Measurements from ENCODE around the gene MGAT4A. TPM values are rescaled to one million over a fixed set of nuclear protein-coding genes. Genes with fewer than 3 reads are reported as not detected.

The MGAT4A gene
- total RNA-seq, 1 donor from 2014 or later, result 12.2 TPM

GRCh38 chr2:98615481-98615880 lies 115.5 kb downstream of the MGAT4A start:
- H3K4me3 Mint-ChIP-seq, result peak overlapping the region; percentile 7
- peaks cover 10% of the 10 kb centered on the region for H3K4me1 Mint-ChIP-seq
- DNase-seq (ENCODE audit: low read depth, low spot score), result no peak
- peaks cover 22% of the 10 kb centered on the region for H3K36me3 Mint-ChIP-seq (ENCODE audit: low read depth)
- H3K27ac Mint-ChIP-seq (ENCODE audit: unreplicated experiment), result no peak overlapping the region
- peak; percentile 29 for TF ChIP-seq CTCF (conservative IDR thresholded peaks at IDR 0.05)
- H3K27me3 Mint-ChIP-seq (ENCODE audit: low read depth), result no peaks in the 10 kb centered on the region
- no peaks in the 10 kb centered on the region for H3K9me3 Mint-ChIP-seq

- TF ChIP-seq CTCF (conservative IDR thresholded peaks at IDR 0.05), result no peak
- DNase-seq (ENCODE audit: low read depth, low spot score), result no peak
- no peak overlapping the region for H3K4me3 Mint-ChIP-seq
- peaks cover 22% of the 10 kb centered on the region for H3K36me3 Mint-ChIP-seq (ENCODE audit: low read depth)
- no peaks in the 10 kb centered on the region for H3K9me3 Mint-ChIP-seq
- peaks cover 23% of the 10 kb centered on the region for H3K4me1 Mint-ChIP-seq
- no peak overlapping the region for H3K27ac Mint-ChIP-seq (ENCODE audit: unreplicated experiment)
- H3K27me3 Mint-ChIP-seq (ENCODE audit: low read depth), result no peaks in the 10 kb centered on the region
Measured at GRCh38 chr2:98614024-98614739, 116.8 kb downstream of the MGAT4A start.

GRCh38 chr2:98608962-98609604 lies 121.8 kb downstream of the MGAT4A start:
- Mint-ChIP-seq H3K36me3 (ENCODE audit: low read depth) (peaks cover 10% of the 10 kb centered on the region), H3K4me3 (peak overlapping the region; percentile 88), H3K27me3 (ENCODE audit: low read depth) (no peaks in the 10 kb centered on the region), H3K9me3 (no peaks in the 10 kb centered on the region), H3K4me1 (peaks cover 38% of the 10 kb centered on the region), H3K27ac (ENCODE audit: unreplicated experiment) (peak overlapping the region; percentile 73)
- TF ChIP-seq CTCF (conservative IDR thresholded peaks at IDR 0.05), result no peak
- no peak for DNase-seq (ENCODE audit: low read depth, low spot score)

- TF ChIP-seq CTCF (conservative IDR thresholded peaks at IDR 0.05), result no peak
- H3K9me3 Mint-ChIP-seq, result no peaks in the 10 kb centered on the region
Measured at GRCh38 chr2:98608116-98608961, 122.6 kb downstream of the MGAT4A start, which contains the start of the genes COA5 and UNC50. TSS of gene COA5 (minus strand) at chr2:98608512. CDS start at chr2:98608405, 107 bp downstream. TSS of gene UNC50 (plus strand) at chr2:98608589. CDS start at chr2:98609760, 1,171 bp downstream.

GRCh38 chr2:98607741-98608115 lies 123.2 kb downstream of the MGAT4A start:
- Mint-ChIP-seq H3K4me3 (peak overlapping the region; percentile 88), H3K4me1 (peaks cover 38% of the 10 kb centered on the region), H3K27me3 (ENCODE audit: low read depth) (no peaks in the 10 kb centered on the region), H3K36me3 (ENCODE audit: low read depth) (no peaks in the 10 kb centered on the region), H3K27ac (ENCODE audit: unreplicated experiment) (peak overlapping the region; percentile 86), H3K9me3 (no peaks in the 10 kb centered on the region)
- no peak for DNase-seq (ENCODE audit: low read depth, low spot score)
- TF ChIP-seq CTCF (conservative IDR thresholded peaks at IDR 0.05), result no peak

More at GRCh38 chr2:98608116-98608961, 122.6 kb downstream of the MGAT4A start, which contains the start of the genes COA5 and UNC50:
- peak within 1 kb of the TSS; percentile 88 for H3K4me3 Mint-ChIP-seq
- no peaks in the 10 kb centered on the region for H3K27me3 Mint-ChIP-seq (ENCODE audit: low read depth)
- H3K4me1 Mint-ChIP-seq, result peaks cover 38% of the 10 kb centered on the region
- H3K36me3 Mint-ChIP-seq (ENCODE audit: low read depth), result peaks cover 3% of the 10 kb centered on the region
- DNase-seq (ENCODE audit: low read depth, low spot score), result peak; percentile 78
- peak within 1 kb of the TSS; percentile 86 for H3K27ac Mint-ChIP-seq (ENCODE audit: unreplicated experiment)
